NCI-H2227 (cell line): ENCODE data around the gene PLEKHA6.

Experiments used
- DNase-seq: peaks from one replicate; lab custom pipeline; 2025; ENCODE audit not compliant: unreplicated experiment; lab: John Stamatoyannopoulos, UW

The PLEKHA6 gene, protein sequence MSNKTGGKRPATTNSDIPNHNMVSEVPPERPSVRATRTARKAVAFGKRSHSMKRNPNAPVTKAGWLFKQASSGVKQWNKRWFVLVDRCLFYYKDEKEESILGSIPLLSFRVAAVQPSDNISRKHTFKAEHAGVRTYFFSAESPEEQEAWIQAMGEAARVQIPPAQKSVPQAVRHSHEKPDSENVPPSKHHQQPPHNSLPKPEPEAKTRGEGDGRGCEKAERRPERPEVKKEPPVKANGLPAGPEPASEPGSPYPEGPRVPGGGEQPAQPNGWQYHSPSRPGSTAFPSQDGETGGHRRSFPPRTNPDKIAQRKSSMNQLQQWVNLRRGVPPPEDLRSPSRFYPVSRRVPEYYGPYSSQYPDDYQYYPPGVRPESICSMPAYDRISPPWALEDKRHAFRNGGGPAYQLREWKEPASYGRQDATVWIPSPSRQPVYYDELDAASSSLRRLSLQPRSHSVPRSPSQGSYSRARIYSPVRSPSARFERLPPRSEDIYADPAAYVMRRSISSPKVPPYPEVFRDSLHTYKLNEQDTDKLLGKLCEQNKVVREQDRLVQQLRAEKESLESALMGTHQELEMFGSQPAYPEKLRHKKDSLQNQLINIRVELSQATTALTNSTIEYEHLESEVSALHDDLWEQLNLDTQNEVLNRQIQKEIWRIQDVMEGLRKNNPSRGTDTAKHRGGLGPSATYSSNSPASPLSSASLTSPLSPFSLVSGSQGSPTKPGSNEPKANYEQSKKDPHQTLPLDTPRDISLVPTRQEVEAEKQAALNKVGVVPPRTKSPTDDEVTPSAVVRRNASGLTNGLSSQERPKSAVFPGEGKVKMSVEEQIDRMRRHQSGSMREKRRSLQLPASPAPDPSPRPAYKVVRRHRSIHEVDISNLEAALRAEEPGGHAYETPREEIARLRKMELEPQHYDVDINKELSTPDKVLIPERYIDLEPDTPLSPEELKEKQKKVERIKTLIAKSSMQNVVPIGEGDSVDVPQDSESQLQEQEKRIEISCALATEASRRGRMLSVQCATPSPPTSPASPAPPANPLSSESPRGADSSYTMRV

DNA sequence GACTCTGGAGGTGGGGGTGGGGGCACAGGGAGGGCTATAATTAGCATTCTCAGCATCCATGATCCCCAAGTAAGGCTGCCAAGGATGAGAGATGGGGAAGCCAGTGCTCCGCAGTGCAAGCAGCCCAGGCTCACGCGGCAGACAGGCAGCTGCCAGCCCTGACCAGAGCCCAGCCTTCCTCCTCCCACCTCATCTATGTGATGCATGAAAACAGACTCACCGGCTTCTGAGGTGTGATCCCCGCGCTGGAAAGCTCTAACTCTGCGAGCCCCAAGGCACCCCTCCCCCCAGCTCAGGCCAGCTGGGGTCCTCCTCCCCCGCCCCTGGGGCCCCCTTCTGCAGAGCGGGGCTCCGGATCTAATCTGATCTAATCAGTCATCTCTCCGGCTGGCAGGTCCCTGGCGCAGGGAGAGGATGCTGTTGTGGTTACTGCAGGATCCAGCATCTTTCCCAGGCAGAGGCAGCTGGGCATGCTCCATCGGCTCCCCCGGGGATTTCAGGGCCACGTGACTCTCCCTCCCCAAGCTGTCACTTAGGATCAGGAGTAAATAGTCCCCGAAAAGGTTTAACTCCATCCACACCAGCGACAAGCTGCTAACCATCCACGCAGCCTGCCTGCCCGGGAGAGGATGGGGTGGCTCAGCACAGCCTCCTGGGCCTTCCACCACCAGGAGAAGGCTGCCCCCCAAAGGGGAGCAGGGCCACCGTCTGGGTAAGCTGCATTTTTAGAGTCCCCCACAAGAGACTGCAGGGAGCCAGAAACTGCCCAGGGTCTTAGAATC is at the start of gene PLEKHA6:
PLEKHA6 (minus strand) TSS at position 456 of the 782 bp plus-strand sequence. CDS start 86,202 bp downstream, outside the sequence.
- peak; percentile 81 for DNase-seq

DNA sequence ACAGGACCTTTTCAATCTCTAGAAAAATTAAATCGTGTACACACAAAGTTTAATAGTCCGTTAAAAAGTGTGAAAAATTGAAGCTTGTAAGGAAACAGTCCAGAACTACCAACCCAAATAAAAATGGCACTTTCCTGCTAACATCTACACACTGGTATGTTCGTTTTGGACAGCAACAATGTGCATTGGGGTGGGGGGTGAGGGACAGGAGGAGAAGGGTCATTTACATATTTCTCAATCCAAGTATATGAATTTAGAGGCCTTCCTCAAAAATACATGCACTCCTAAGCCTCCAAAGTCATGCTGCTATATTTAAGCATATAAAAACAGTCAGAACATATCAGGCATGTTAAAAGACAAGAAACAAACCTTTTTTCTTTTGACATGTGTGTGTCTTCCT is 49.4 kb upstream of the PLEKHA6 start:
- no peak for DNase-seq

DNA sequence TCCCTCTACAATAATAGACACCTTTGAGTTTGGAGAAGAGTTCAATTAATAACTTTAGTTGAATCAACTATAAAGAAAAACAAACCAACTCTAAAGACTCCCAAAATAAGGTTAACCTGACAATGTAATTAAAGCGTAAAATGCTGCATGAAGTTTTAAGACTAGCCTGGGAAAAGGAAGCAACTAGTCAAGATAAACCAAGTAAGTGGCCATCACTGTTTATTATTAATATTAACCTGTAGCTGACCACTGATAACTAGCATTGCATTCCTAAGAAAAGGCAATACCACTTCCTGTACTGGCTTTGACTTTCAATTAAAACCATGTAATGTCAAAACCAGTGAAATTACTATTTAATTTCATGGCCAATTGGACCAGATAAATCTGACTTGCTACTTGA is 48.9 kb upstream of the PLEKHA6 start:
- no peak for DNase-seq

DNA sequence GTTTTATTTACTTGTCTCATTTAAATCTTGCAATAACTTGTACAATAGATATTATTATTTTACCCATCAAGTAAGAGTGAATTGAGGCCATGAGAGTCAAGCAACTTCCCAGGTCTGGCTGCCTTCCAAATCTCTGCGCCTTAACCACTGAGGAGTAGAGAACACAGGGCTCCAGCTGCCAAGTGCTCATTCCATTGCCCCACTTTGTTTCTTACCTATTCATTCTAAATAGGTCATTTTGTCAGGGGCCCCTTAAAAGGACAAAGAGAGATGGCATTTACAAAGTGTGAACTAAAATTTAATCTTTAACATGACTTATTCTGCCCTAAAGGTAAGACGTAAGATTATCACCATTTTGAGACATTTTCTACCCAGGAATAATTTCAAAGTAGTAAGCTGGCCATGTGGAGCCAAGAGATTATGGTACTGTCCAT is 48.4 kb upstream of the PLEKHA6 start:
- peak; percentile 22 for DNase-seq

DNA sequence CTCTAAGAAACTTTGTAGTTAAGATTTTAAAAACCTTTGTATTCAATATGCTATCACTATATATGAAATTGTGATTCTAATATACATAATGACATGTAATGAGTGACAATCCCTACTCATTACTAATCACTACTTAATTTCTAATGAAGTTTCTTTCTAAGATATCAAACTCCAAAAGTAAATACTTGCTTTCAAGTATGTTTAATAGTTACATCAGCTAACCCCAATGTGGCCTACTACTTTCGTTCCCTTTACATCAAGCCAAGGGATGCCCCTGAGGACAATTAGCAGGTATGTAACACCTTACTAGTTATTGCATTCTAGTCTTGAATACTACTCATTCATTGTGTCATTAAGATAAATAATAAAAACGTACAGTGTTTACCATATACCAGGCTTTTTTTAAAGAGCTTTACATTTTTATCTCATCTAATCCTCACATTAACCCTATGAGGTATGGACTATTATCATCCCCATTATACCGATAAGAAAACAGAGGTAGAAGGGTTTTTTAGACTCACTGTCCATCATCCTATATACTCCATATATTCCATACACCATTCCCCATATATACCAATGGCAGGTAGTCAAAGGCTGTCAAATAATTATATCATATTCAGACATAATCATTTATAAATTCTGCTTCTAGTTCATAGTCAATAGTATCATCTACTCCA is 47.7 kb upstream of the PLEKHA6 start:
- DNase-seq = no peak

DNA sequence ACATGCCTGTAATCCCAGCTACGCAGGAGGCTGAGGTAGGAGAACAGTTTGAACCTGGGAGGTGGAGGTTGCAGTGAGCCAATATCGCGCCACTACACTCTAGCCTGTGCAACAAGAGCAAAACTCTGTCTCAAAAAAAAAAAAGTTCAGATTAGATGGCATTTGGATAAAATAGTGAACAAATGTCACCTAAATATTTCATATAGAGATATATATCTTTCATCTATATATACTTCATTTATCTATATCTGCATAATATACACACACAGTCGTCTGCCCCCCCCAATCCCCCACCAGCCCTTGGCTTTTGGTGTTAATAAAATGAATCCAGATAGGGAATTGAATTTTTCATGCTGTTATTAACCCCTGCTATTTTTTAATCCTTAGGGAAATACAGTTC is 46.9 kb upstream of the PLEKHA6 start:
- no peak for DNase-seq

DNA sequence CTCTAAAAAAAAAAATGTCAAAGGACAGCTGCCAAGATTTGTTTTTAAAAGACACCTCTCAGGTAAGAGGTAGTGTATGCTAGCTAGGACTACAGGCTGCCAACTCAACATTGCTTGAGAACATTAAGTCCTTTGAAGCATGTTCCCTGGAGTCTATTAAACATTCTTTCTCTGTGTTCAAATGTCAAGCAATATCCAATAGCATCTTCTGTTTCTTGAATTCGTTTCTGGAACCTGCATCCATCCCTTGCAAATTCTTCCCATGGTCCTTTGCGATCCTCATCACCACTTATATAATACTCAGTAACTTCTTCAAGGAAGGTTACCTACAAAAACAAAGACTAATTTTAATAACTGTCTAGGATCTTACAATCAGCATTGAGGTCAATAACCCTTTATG is 46.3 kb upstream of the PLEKHA6 start:
- DNase-seq = no peak

DNA sequence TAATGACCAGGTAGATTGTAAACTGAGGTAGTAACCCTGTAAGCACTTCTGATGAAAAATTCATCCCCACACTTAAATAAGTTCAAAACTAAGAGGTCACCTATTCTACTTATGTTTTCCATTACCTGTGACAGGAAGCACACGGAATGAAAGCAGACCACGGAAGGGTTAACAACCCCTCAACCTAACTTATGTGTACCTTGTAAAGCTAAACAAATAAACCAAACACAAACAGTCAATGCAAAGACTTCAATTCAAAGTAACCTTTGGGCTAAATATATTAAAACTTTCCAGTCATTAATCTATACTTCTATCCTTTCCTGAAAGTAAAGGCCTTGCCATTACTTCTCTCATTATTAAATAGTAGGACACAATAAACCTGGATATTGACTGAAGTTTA is 44.9 kb upstream of the PLEKHA6 start:
- DNase-seq = no peak

DNA sequence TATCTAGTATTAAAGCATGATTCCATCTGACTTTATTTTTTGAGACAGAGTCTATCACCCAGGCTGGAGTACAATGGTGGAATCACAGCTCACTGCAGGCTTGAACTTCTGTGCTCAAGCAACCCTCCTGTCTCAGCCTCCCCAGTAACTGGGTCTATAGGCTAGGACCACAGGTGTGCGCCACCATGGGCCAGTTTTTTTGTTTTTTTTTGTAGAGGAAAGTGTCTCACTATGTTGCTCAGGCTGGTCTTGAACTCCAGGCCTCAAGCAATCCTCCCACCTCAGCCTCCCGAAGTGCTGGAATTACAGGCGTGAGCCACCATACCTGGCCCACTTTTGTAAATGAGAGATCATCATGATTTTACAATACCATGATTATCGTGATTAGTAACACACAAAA is 42.7 kb upstream of the PLEKHA6 start:
- DNase-seq = no peak

DNA sequence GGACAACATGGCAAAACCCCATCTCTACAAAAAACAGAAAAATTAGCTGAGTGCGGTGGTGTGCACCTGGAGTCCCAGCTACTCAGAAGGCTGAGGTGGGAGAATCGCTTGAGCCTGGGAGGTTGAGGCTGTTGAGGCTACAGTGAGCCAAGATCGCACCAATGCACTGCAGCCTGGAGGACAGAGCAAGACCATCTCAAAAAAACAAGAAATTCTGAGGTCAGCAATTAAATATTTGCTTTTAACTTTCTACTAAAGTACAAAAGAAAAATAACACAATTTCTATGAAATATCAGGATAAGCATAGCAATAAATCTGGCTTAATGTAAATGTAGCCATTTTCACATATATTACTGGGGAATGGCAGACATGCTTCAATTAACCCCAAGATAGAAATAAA is 42.0 kb upstream of the PLEKHA6 start:
- no peak for DNase-seq

DNA sequence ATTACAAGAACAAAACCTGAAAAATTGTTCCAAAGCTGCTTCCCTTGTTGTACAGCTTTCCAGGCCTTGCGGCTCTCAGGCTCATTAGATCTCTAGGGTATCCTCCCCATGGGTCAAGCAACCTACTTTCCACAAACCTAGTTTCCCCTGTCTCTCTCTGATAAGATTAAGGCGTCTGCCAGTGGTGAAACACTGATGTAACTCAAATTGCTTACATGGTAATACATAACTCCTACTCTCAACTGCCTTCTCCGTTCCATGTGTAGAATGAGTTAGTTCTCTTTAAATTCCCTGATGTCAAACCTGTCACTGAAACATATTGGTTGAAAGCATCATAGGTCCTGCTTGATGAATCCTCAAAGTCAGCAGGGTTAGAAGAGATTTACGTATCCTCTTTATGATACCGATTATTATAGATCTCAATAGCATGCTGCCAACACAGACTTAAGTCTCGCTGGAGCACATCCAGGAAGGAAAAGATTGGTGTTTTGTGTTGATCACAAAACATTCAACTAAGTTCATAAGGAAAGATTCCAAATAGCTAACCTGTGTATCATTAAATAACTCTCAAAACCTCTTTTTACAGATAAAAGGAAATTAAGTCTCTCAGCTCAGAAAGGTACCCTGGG is 41.3 kb upstream of the PLEKHA6 start:
- DNase-seq = no peak

DNA sequence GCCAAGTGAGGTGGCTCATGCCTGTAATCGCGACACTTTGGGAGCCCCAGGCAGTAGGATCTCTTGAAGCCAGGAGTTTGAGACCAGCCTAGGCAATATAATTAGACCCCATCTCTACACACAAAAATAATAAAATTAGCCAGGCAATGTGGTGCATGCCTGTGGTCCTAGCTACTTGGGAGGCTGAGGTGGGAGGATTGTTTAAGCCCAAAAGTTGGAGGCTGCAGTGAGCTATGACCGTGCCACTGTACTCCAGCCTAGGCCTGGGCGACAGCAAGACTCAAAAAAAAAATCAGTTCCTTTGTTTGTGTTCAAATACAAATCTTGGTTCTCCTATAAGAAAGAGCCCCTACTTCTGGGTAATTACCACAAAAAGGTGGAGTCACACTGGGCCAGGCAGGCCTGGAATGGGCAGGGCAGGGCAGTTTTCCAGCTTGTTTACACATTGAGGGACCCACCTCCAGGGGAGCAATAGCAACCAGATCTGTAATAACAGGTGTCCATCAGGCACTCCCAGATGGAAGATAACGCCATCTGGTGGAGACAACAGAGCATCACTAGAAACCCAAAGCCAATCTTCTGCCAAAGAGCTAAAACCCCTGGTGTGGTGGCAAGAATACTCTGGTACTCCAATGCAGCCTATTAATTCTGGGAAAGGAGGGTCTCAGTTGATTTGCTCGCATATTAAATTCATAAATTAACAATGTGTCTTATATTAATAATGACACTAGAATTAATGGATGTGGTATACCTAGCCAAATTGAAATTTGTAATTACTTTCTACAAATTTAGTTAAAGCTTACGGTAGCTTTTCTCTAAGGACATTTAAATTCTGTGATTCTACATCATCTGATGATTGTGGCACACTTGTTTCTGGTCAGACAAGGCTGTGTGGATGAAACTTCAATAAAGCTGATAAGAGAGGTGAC is 38.7 kb upstream of the PLEKHA6 start:
- DNase-seq = peak; percentile 92

DNA sequence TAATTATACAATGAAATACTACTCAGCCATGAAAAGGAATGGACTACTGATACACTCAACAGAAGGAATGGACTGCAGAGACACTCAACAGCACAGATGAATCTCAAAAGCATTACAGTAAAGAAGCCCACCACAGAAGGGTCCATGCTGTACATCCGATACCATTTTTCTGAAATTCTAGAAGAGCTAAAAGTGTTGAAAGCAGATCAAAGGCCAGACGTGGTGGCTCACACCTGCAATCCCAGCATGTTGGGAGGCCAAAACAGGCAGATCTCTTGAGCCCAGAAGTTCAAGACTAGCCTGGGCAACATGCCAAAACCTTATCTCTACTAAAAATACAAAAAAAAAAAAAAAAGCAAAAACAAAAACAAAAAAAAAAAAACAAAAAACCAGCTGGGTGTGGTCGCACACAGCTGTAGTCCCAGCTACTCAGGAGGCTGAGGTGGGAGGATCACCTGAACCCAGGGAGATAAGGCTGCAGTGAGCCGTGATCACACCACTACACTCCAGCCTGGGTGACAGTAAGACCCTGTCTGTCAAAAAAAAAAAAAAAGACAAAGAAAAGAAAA is 36.4 kb upstream of the PLEKHA6 start:
- DNase-seq = no peak

DNA sequence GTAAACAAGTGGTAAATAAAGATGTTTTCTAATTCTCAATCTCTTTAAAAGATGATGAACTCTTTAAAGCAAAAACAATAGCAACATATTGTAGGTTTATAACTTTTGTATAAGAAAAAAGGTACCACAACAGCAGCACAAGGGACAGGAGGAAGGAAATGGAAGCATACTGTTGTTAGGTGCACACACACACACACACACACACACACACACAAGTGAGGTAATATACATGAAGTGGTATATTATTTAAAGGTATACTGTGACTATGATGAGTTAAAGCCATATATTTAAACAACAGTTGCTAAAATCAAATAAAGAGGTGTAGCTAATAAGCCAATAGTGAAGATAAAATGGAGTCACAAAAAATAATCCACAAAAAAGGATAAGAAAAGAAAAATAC is 31.9 kb upstream of the PLEKHA6 start:
- DNase-seq = no peak

DNA sequence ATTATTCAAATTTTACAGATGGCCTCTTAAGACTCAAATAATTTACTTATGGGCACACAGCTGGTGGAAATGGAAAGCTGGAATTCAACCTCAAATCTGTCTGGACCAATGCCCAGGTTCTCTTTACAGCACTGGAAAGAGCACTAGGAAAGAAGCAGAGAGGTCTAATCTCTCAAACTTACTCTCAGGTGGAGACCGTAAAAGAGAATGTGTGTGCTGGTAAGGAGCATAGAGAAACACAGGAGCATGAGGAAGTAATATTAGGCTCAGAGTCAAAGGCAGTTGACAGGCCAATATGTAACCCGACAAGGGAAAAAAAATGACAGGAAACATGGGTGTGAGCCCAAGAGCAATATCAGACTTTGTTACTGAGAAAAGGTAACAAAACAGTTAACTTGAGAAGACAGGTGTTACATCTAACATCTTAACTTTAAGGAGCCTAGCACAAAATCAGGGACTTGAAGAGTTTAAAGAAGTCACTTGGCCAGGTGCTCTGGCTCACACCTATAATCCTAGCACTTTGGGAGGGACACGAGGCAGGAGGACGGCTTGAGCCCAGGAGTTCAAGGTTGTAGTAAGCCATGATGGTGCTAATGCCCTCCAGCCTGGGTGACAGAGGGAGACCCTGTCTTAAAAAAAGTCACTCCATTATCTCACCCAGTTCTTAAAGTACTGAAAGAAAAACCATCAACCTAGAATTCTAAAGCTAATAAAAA is 31.2 kb upstream of the PLEKHA6 start:
- no peak for DNase-seq

DNA sequence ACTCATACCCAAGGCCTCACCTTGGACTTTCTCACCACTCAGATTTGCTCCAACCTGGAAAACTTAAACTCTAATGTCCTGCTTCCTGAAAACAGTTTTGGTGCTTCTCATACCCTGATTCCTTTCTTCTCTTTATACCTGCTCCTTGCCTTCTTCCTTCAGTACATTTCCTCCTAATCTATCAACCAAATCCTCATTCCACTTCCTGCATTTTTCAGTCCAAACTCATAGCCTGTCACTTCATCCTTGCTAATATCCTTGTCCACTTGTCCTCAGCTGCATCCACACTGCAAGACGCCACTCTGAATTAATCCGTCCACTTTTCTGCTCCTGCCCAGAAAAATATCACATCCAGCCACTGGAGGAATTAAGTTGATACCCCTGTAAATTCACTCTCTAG is 26.0 kb upstream of the PLEKHA6 start:
- DNase-seq = no peak

DNA sequence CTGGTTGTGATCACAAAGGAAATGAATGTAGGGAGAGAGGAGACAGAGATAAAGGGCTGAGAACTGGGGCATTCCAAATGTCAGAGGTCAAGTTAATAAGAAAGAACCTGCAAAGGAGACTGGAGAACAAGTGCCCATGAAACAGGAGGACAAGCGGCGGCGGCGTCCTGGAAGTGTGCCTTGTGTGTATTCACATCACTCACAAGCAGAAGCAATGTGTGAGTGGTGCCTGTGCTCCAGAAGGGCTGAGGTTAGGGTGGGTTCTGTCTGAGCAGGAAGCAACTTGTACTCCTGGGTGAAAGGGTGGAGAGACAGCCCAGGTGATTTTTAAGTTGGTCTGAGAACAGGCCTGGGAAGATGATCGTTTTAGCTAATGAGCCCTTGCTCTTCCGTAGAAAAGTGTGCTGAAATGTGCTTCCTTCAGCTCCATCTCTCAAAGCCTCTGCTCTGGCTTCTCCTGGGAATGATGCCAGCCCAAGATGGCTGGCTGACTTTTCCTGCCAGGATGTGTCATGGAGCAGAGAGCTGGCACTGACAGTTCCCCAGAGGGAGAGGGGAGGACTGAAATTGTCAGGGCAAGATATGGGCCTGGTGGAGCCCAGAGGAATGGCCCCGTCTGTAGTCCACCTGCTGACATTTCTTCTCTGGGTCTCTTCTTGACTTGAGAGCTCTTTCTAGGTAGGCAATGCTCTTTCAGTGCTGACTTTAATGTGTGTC is 25.1 kb upstream of the PLEKHA6 start:
- DNase-seq = no peak
